Uterus (tissue), 4 donors: ENCODE data around the gene KLHDC7A. TPM values are rescaled to one million over a fixed set of nuclear protein-coding genes. Genes with fewer than 3 reads are reported as not detected.

Experiments used
- DNase-seq, 2 donors: peaks; one replicate each; pipeline ENCODE4 v3.0.0-alpha.2; 2019 to 2020
- H3K27ac ChIP-seq, 2 donors: fragments of 200-600 bp; sonication (generic); 1 replicate in 1 of 2; 2 replicates in 1 of 2; pipeline ENCODE4 v1.5.1; 2016 to 2018
- H3K27me3 ChIP-seq, 2 donors: fragments of 200-600 bp; sonication (generic); one replicate each; pipeline ENCODE4 v1.5.1; 2018 to 2019; ENCODE audit warnings: control low read depth in 1 of 2
- H3K36me3 ChIP-seq, 2 donors: fragments of 200-600 bp; sonication (generic); one replicate each; pipeline ENCODE4 v1.5.1; 2019; ENCODE audit warnings: control low read depth in 1 of 2
- H3K4me1 ChIP-seq, 2 donors: fragments of 200-600 bp; sonication (generic); one replicate each; pipeline ENCODE4 v1.5.1; 2018 to 2019; ENCODE audit warnings: control low read depth in 1 of 2
- H3K4me3 ChIP-seq, 2 donors: fragments of 200-600 bp; sonication (generic); 1 replicate in 1 of 2; 2 replicates in 1 of 2; pipeline ENCODE4 v1.5.1; 2018 to 2019; ENCODE audit warnings: mild to moderate bottlenecking in 1 of 2
- H3K9me3 ChIP-seq, 2 donors: fragments of 200-600 bp; sonication (generic); one replicate each; pipeline ENCODE4 v1.5.1; 2019; ENCODE audit warnings: control low read depth in 1 of 2
- POLR2A ChIP-seq, 2 donors: fragments of 450-650 bp; IDR thresholded peaks; one replicate each; pipeline ENCODE4 v1.6.1; 2016; ENCODE audit warnings: antibody characterized with exemption in 2 of 2, mild to moderate bottlenecking in 1 of 2, moderate library complexity in 1 of 2
- intact Hi-C: fragments of 100-400 bp; cut with DNase I; formaldehyde crosslinking; loops from one replicate; pipeline ENCODE4 v1.15.1; 2023; ENCODE audit warnings: low total_unique reads
- total RNA-seq, 4 donors: library from RNA; depleted of rRNA in 3 of 4; stranded (reverse); fragments of >200 nt in 3 of 4; gene quantifications; one replicate each; pipeline versions ENCODE4 v1.1.0 to v1.2.4, GENCODE V29; 2014 to 2023
- TF ChIP-seq, protein P1 (sequence below), 4 experiments: fragments of 200-600 bp in 2 of 4; fragments of 450-650 bp in 2 of 4; sonication (generic) in 2 of 4; IDR thresholded peaks; one replicate each; pipeline ENCODE4 v1.5.1; 2016 to 2019; ENCODE audit warnings: antibody characterized with exemption in 4 of 4, mild to moderate bottlenecking in 2 of 4, moderate library complexity in 1 of 4
- donor health status: DM: yes; HTN: yes; CAD: no.

The KLHDC7A gene
- total RNA-seq, 4 donors from 2014 or later, result under 0.01 to 1.4 TPM; not detected in 2

DNA sequence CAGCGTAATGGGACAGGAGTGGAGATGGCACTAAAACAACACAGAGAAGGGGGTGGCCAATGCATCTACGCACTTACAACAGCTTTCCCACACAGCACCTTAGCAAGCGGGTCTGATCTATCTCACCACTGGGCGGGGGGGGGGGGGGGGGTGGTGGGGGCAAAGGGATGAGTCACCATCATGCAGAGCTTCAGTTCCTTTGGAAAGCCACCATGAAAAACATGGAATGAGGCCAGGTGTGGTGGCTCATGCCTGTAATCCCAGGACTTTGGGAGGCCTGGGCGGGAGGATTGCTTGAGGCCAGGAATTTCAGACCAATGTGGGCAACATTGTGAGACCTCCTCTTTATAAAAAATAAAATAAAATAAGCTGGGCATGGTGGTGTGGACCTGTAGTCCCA, 47.2 kb downstream of the KLHDC7A start:
- H3K36me3 ChIP-seq, result no peaks in the 10 kb centered on the region
- no peak overlapping the region for H3K4me3 ChIP-seq
- H3K4me1 ChIP-seq, result no peaks in the 10 kb centered on the region
- H3K27me3 ChIP-seq, result no peaks in the 10 kb centered on the region
- TF ChIP-seq, protein P1, sequence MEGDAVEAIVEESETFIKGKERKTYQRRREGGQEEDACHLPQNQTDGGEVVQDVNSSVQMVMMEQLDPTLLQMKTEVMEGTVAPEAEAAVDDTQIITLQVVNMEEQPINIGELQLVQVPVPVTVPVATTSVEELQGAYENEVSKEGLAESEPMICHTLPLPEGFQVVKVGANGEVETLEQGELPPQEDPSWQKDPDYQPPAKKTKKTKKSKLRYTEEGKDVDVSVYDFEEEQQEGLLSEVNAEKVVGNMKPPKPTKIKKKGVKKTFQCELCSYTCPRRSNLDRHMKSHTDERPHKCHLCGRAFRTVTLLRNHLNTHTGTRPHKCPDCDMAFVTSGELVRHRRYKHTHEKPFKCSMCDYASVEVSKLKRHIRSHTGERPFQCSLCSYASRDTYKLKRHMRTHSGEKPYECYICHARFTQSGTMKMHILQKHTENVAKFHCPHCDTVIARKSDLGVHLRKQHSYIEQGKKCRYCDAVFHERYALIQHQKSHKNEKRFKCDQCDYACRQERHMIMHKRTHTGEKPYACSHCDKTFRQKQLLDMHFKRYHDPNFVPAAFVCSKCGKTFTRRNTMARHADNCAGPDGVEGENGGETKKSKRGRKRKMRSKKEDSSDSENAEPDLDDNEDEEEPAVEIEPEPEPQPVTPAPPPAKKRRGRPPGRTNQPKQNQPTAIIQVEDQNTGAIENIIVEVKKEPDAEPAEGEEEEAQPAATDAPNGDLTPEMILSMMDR (IDR thresholded peaks at IDR 0.05), result no peak
- TF ChIP-seq POLR2A (IDR thresholded peaks at IDR 0.05), result no peak
- DNase-seq, result no peak
- intact Hi-C loops, result no loop called here
- H3K27ac ChIP-seq, result no peak overlapping the region
- no peaks in the 10 kb centered on the region for H3K9me3 ChIP-seq

DNA sequence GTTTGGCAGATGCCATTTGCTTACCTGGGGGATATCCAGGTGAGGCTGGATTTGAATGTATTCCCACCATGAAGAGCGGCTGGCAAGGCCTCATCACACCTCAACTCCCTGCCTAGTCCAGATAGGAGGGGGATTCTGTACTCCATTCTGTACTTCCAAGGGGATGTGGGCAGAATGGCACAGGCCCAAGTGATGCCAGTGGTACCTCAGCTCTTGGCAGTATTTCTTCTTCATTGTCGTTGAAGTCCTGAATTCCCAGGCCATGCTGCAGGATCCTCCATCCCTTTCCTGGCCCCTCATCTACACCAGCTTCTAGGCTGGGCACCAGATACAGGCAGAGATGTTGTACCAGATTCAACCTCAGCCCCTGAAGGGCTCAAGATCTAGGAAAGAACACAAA, 47.9 kb downstream of the KLHDC7A start:
- H3K4me1 ChIP-seq, result no peaks in the 10 kb centered on the region
- no peak overlapping the region for H3K27ac ChIP-seq
- TF ChIP-seq POLR2A (IDR thresholded peaks at IDR 0.05), result no peak
- TF ChIP-seq, protein P1 (IDR thresholded peaks at IDR 0.05), result no peak
- no peak overlapping the region for H3K4me3 ChIP-seq
- H3K9me3 ChIP-seq, result no peaks in the 10 kb centered on the region
- H3K36me3 ChIP-seq, result no peaks in the 10 kb centered on the region
- H3K27me3 ChIP-seq, result no peaks in the 10 kb centered on the region
- DNase-seq, result no peak
- intact Hi-C loops, result no loop called here

DNA sequence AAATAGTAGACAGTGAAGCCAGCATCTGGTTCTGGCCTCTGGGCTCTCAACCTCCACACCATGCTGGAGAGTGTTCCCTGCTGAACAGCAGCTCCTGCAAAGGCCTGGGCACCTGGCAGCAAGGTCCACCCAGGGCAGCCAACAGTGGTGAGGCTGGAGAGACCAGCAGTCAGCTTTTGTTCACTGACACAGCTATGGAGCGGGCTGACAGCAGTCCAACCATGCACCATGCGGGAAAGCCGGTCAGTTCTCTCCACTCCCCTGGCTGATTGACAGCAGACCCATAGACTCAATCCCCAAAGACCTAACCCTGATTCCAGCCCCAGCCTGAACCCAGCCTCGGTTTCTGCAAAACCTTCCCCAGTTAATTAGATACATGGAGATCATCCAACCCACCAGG, 49.0 kb downstream of the KLHDC7A start:
- Histone ChIP-seq H3K4me3 (no peak overlapping the region), H3K27ac (no peak overlapping the region), H3K4me1 (no peaks in the 10 kb centered on the region), H3K27me3 (no peaks in the 10 kb centered on the region), H3K36me3 (no peaks in the 10 kb centered on the region), H3K9me3 (no peaks in the 10 kb centered on the region)
- intact Hi-C loops, result no loop called here
- TF ChIP-seq, protein P1 (IDR thresholded peaks at IDR 0.05), result no peak
- no peak for TF ChIP-seq POLR2A (IDR thresholded peaks at IDR 0.05)
- no peak for DNase-seq

DNA sequence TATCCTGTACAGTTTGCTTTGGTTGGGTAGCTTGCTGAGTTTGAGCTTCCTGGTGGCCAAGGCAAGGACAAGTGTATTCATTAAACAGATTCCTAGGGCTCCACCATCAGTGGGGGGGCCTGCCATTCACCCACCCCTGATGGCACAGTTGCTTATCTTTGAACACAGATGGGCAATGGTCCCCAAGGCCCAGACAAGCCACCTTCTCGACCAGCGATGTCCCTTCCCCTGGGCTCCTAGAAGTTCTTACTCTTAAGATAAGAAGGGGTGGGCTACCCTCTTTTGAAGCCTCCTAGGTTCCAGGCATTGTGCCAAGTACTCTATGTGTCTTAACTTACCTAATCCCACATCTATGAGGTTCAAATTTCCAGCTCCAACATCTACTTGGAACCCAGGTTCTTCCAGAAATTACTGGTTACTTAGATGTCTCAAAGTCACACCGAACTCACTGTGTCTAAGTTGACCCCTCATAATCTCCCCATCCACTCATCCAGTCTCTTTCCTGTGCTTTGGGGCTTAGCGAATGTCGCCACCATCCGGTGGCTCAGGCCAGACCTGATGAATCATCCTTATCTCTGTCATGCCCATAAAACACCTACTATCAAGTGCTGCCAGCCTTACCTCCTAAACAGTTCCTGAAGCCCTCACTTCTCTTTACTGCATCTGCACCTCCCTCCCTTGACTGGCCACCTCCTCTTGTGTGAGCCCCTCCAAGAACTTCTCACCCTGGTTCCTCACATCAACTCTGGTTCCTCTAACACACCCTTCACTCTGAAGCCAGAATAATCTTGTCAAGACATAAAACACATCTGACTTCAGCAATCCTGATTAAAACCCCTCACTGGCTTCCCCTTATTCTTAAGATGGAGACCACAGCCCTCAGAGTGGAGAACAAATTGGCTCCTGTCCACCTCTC, 50.1 kb downstream of the KLHDC7A start:
- intact Hi-C loops, result no loop called here
- Histone ChIP-seq H3K4me1 (no peaks in the 10 kb centered on the region), H3K27me3 (no peaks in the 10 kb centered on the region), H3K27ac (no peak overlapping the region), H3K36me3 (no peaks in the 10 kb centered on the region), H3K9me3 (no peaks in the 10 kb centered on the region), H3K4me3 (no peak overlapping the region)
- no peak for DNase-seq
- TF ChIP-seq POLR2A (IDR thresholded peaks at IDR 0.05), result no peak
- TF ChIP-seq, protein P1 (IDR thresholded peaks at IDR 0.05), result no peak

DNA sequence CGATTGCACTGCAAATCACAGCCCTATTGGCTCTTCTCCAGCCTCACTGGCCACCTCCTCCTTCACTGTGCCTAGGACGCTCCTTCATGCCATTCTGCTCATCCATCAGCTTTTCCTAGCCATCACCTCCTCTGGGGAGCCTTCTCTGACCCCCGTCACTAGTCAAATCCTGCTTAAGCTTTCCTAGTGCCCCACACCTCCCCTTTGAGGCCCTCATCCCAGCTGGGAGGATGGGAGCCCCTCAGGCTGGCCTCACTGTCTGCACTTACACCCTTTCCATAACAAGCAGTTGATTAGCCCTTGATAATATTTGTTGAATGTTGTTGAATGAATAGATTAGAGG, 50.7 kb downstream of the KLHDC7A start:
- H3K4me1 ChIP-seq, result no peaks in the 10 kb centered on the region
- no peaks in the 10 kb centered on the region for H3K36me3 ChIP-seq
- H3K4me3 ChIP-seq, result no peak overlapping the region
- H3K9me3 ChIP-seq, result no peaks in the 10 kb centered on the region
- no peak overlapping the region for H3K27ac ChIP-seq
- DNase-seq, result no peak
- intact Hi-C loops, result no loop called here
- TF ChIP-seq, protein P1 (IDR thresholded peaks at IDR 0.05), result no peak
- no peak for TF ChIP-seq POLR2A (IDR thresholded peaks at IDR 0.05)
- H3K27me3 ChIP-seq, result no peaks in the 10 kb centered on the region
